Stimulated activated CD8-positive, alpha-beta memory T cell treated with anti-CD3 and anti-CD28 coated beads, Interleukin-4, amount 100 ng/mL, for 24 hours (primary cell): ENCODE measurements around the gene KIAA0040.

Source experiments
- DNase-seq: peaks from one replicate; pipeline ENCODE4 v3.0.0-alpha.2; 2020; ENCODE audit warnings: low read depth

The KIAA0040 gene

DNA sequence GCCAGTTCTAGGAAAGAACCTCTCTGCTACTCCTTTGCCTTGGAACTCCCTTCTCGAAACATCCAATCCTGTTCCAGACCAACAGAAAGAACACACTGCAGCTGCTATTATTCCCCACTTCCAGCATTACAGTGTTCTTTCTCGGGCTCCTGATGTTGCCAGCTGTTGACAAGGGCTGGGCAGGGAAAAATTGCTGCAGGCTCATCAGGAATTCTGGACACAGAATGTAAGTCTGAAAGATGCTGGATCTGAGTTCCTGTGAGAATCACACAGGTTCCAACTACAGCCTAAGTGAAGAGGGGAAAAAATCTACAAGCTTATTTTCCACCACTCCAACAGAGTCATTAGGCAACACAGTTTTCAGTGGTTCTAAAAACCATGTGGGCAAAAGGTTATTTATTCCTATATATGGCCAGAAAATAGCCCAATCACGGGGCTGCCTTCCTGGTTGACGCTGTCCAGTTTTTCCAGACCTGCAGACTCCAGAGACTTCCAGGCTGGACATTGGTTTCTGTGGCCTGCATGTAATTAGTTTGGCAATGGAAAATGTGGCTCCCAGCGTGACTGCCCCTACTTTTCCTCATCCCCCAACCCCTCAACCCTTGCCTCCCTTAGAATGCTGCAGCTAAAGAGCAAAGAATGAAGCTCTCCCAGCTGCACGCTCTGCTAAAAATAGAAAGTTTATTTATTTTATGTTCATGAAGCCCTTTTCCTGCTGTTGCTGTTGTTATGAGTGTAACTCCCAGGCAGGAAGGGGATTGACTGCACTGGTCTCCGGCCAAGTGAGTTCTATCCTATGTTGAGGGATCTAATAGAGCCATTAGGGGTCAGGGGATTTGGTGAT, 8.3 kb upstream of the KIAA0040 start:
- no peak for DNase-seq

DNA sequence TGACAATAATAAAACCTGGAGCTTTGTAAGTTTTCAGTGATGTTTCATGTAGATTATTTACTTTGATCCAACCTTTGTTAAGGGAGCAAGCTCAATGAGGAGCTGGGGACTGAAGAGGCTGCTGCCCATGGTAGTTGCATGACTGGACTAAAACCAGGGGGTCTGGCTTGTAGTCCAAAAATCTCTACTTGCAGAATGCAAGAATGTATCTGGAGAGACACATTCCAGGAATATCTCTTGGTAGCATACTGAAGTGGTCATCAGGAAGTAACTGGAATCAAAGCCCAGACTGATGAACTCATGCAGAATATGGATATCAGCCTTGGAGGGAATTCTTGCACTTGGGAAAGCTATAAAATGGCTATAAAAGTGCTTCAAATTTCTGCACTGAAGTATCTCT, 5.8 kb upstream of the KIAA0040 start:
- DNase-seq = no peak

DNA sequence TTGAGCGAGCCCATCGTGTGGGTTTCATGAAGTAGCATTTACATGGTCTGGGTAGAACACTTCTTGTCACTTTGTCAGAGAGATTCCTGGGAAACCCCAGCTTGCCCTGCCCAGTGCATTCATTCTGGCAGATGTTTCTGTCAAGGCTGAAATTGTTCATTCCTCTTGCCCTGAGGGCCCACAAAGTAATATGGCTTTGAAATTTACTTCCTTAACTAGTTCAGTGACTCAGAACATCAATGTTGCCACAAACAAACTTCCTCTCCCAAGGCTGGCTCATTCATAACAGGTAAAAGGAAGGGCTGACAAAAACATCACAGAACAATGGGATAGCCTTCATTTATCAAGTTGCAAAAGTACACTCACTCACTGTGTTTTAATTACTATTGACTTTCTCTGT, 5.0 kb upstream of the KIAA0040 start:
- no peak for DNase-seq

DNA sequence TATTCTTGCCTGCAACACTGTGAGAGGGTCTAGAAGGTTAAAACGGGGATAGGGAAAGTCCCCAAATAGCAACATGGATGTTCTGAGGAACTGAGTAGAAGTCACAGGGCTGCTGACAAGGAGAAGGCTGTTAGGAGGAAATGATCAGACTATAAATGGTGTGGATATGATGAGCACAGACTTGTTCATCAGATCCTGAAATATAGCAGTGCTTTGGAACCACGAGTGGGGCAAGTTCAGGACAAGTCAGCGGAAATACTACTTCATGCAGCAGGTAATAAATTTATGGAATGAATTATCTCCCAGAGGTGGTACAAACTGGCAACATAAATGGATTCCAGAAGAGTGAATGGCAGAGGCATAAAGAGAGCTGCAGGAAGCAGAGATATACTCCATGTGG, 3.2 kb upstream of the KIAA0040 start:
- DNase-seq = no peak

DNA sequence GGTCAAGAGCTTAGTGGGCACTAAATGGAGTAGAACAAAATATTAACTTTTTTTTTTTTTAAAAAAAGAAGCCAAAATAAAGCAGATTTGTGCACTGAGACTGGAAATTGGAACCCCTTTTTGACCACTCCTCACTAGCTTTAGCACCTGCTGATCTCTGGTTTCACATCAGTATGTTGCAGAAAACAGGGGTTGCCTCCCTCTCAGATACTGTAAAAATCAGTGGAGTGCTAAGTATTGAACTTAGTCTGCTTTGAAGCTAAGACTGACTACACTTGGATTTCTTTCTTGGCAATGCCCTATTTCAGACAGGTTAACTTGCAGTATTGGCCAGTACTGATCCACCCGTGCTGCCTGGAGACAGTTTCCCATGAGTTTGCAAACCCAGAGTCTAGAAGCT, 2.7 kb upstream of the KIAA0040 start:
- DNase-seq = no peak

DNA sequence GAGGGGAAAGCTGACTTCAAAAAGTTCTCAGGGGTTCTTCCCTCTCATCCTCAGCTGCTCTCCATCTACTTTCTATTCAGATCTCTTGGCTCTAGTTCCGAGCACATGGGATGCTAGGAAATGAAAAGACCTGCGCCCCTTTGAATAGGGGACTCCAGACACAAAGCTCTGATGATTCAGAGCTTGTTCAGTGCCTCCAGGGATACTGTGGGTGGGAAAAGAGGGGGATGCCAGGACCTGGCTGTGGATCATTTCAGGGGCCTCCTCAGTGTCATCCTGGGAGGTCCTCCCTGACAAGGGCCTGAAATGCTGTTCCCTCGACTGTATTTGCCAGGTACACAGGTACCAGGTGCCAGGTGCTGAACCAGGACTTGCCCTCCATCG, 943 bp upstream of the KIAA0040 start:
- DNase-seq = no peak

DNA sequence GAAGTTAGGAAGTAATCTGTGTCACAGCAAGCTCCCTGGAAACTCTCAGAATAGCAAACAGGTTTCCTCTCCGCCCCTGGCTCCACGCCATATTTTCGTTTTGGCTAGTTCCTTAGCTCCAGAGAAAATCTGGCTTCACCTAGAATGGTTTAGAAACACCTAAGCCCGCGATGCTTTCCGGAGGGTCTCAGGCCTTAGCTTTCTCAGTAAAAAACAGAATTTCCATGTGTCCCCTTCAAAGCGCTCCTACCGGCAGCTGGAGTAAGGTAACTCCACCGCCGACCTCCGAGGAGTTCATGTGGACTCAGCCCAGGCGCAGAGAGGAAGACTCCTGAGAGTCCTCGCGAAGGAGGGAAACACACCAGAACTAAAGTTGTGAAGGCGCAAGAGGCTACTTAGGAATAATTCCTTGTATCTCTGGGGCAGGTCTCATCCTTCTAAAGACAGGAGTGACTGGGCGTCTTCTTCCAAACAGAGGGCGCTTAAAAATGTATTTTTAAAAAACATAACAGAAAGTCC, 406 bp downstream of the KIAA0040 start:
- no peak for DNase-seq

DNA sequence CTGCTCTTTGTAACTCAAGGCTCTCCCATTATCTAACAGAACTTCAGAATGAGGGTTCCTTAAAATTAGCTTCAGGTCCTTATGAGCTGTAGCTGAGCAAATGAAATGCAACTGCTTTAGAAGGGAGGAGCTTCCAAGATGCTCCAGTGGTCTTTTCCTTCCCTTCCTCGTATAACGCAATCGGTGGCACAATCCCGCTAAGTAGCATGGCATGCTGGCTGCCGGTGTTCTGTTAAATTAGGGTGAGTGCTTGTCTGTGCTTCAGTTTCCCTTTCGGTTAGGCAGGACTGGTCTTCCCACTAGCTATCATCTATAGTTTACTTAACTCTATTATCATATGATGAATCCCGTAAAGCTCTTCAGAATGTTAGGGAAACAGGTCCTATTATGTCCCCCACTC, 917 bp downstream of the KIAA0040 start:
- no peak for DNase-seq

DNA sequence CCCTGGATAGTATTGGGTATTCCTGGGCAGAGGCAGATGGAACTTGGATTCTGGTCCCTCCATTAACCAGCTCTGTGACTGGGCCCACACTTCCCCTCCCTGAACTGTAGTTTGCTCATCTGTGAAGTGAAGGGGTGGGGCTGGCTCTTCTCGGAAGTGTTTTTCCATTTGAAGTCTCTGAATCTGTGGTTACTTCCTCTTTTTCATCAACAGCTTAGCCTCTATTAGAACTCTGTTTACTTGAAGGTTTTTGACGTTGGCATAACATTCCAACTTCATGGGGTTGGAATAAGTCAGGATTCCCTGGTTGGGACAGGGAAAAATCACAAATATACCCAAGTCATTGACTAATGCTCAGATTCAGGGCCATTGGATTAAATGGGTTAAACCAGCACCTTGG, 3.6 kb downstream of the KIAA0040 start:
- DNase-seq = peak; percentile 30

DNA sequence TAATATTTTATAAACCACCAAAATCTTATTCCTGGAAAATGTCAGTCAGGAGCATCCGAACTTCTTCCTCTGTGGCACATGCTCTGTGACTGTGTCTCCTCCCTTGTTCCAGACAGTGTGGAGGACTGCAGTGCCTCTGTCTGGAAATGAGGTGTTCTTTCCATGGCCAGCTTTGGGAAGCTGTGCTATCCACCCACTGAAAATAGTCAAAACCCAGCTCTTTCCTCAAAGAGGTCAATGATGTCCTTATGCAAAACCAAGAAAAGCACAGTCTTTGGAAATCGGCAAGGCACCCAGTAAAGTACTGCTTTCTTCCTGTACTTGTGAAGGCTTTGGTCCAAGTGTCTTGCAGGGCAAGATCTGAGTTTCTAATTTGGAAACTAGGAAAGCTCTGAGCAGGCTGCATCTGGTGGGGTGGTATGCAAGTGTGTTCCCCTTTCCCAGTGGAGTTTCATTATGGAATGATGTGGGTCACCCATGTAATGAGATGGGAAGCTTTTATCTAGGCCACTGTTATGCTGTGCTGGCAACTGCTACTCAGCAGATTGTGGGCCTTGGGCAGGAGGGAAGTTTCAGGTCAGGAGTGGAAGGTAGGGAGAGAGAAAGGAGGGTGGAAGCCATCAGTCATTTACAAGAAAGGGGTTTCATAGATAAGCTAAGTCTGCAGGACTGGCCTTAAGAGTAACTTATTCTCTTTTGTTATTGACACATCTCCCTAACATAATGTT, 6.0 kb downstream of the KIAA0040 start:
- DNase-seq = no peak

DNA sequence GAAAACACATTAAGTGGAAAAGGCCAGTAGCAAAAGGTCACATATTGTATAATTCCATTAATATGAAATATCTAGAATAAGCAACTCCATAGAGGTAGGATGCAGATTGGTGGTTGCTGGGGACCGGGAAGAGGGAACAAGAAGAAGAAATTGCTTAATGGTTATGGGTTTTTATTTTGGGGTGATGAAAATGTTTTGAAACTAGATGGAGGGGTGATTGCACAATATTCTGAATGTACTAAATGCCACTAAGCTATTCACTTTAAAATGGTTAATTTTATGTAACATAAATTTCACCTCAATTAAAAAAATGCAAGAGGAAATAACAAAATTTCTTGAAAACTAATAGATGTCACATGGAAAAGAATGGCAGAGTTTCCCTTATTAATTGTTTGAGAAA, 6.7 kb downstream of the KIAA0040 start:
- no peak for DNase-seq

DNA sequence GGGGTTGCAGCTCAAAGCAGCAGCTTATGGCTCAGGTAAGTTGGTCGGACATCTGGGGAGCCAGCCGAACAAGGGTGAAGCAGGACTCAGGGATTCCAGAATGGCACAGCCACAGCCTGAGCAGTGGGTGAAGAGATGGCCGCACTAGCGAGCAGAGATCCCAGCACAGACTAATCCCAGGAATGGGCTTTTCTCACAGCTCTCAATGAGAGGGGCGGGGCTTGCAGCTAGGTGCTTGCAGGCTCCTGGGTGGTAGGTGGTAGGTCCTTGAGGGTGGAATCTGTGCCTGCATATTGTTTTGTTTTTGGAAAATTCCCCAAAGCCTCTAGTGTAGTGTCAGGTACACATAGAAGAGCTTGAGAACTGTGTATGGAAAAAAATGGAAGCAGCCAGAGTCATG, 9.0 kb downstream of the KIAA0040 start:
- DNase-seq = no peak

DNA sequence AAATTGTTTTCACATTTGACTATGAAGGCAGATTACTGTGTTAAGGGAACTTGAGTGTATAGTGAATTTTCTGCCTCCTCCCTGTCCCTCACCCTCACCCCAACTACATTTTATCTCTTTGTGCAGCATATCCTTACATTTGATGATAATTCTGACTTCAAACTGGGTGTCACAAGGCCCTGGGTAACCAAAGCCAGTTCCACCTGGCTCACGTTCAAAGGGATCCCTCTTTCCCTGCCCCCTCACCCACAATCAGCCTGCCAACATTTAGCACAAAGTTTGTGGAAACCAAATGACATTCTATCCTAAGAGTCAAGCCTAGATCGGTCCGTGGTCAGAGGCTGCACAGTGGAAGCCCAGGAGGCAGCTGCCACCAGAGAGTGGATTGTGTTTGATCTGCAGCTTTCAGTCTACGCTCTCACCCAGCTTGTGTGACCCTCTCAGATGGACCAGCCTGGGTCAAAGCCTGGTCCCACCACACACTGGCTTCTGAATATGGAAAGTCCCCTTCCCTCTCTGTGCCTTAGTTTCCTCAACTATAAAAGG, 10.3 kb downstream of the KIAA0040 start:
- DNase-seq = no peak

DNA sequence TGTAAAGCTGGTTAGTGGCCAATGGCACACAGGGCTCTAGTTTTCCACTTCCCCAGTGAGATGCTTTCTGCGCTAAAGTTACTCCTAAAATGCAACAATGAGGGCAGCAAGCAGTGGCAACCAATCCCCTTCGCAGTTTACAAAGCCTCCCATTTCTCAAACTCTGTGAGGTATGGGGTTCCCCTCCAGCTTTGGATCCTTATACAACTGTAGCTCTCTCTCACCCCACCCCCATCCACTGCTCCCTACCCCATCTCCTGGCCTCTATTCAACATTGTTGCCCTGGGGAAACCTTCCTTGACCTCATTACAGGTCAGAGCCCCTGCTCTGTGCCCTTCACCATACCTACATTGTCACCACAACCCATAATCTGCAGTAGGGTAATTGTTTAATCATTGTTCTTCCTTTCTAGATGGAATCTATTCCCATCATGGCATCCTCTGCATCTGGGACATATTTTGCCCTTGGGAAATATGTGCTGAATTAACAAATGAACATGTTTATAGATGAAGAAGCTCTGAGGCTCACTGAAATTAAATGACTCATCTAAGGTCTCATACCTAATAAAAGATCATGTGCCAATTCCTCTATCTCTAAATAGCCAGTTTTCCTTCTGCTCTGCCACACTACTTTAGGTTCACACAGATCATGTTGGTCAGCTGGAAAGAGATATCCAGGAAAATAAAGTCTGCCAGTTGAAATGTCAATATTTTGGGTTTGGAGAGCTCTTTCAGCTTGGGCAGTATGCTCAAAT, 12.6 kb downstream of the KIAA0040 start:
- DNase-seq = no peak

DNA sequence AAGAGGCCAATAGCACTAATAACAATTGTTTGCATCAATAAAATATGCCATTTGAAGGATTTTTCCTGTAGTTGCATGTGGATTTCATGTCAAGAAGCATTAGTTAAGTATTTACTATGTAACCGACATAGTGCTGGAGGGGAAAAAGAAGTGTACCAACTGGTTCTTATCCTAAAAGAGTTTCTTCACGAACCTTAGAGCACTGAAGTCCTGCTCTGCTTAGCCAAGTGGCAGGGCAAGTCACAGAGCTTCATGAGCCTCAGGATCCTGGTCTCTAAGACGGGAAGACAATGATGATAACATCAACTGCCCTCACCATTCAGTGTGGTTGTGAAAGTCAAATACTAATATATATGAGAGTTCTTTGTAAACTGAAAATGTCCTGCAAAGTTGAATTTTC, 14.1 kb downstream of the KIAA0040 start:
- DNase-seq = no peak

DNA sequence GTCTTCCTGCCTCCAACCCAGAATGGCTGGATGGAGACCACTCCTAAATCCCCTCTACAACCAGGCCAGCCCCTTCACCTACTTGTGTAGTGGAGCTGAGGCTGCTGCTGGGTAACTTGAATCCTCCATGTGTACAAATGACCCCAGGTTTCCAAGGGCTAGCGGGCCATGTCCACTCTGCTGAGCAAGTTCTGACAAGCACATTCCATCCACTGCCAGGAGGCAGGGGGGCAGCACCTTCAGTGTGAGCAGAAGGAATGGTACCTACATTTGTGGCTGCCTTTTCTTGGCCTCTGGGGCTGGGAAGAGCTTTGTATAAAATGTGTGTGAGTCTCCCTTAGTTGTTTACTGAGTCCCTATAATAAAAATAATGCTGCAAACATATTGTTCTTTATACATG, 14.5 kb downstream of the KIAA0040 start:
- no peak for DNase-seq

DNA sequence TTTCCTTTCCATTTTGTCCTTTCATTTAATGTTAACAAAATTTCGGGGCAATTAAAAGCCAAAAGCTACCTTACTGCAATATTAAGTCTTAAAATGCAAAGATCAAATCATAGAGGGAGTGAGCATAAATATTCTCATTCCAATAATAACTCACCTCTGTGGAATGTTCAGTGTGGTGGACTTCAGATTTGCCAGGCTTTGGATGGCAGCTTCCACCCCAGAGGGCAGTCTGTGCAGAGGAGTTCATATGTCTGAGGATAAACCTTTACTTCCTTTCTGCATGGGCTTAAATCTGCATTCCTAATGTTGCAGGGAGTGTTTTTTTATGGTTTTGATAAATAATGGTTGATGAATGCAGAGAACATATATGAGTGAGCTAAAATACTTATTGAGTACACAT, 16.3 kb downstream of the KIAA0040 start:
- no peak for DNase-seq

DNA sequence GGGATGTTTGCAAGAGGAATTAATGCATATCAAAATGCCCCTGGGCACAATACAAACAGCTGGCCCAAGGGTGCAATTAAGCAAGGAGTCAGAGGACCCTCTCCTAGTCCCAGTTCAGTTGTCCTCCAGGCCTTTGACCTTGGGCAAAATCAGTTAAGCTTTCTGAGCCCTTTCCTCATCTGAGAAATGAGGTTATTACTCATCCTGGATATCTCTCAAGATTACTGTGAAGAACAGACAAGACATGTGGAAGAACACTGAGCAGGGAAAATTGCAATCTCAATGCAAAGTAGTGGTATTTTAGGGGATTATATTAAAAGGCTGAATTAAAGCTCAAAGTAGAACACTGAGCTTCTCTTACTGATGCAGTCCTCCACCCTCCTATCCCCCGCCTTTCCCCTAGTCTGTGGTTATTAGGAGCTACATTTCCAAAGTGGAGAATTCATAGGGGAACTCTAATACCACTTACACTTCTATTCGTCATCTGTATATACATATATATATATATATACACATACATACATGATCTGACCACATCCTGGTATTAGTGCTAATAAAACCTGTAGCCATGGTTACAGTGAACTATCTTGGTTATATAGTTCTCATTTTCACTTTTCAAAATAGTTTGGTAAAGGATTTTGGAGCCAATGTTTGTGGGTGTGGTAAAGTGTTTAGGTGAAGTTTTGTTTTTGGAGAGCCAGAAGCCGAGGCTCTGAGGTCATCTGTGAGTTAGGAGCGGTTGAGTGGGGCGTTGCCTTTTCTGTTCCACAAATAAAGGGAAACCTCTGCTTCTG, 18.1 kb downstream of the KIAA0040 start:
- DNase-seq = no peak

DNA sequence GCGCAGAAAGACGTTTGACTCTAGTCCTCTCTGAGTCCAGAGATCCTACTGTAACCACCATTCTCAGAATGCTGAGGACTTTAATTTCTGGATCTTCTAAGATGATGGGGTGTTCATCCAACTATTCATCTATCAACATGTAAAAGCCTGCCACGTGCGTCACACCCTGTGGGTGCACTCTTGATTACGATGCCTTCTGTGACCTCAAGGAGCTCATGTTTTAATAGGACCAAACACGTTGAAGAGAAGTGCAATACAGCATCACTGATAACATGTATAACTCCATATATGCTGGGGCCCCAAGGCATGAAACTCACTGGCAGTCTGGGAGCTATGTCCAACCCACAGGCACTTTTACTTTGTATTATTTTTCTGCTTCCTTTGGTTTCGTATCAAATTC, 19.0 kb downstream of the KIAA0040 start:
- DNase-seq = no peak

DNA sequence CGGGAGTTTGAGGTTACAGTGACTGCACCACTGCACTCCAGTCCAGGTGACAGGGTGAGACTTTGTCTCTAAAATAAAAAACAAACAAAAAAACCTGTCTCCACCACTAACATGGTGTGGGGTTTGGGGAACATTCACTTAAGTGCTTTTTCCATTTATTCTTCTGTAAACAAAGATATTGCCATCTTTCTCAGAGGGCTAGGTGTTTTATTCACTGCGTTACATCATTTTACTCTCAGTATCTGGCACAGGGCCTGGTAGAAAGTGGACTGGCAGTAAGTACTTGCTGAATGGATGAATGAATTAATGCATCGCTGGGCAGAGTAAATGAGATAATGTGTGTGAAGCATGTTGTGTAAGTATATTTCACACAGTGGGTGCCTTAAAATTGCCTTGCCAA, 20.1 kb downstream of the KIAA0040 start:
- DNase-seq = no peak

DNA sequence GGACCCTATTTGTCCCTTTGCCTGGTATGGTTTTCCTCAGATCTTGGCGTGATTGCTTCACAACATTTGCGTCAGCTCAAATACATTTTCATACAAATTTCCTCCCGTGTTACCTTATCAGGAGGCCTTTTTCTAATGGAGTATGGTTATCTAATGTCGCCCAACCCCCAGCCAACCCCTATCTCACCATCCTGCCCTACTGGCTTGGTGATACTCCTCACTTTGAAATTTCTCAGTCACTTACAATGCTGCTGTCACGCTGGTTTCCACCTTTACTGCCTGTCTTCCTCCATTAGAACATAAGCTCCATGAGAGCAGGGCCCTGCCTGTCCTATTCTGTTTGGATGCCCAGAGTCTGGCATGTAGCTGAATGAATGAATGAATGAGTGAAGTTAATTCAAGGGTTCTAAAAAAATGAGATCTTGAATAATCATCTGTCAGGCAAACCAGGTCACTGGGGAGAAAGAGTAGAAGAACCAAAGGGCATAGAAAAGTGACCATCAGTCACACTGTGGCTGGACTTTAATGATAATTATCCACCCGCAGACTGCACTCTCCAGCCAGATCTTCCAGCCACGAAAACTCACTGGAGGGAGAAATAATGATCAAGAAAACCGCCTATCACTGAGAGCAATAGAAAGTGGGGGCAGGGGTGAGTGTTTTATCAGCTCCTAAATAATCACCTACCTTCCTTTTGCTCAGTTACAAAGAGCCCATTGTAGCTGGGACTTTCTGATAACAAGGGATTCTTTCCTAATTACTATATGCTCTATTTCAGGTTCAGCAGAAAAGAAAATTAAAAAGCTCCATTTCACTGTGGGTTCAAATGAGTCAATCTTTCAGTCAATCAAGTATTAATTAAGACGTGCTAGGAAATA, 21.3 kb downstream of the KIAA0040 start:
- DNase-seq = no peak
